ENCODE measurements around the gene NALCN. TPM values are rescaled to one million over a fixed set of nuclear protein-coding genes. Genes with fewer than 3 reads are reported as not detected.

Gene NALCN
- total and polyA plus RNA-seq, 2 of the 8 experiments (the other 6 are each of a cell fraction or from before 2014, with no cell fraction given): 0.26 to 0.54 TPM

DNA sequence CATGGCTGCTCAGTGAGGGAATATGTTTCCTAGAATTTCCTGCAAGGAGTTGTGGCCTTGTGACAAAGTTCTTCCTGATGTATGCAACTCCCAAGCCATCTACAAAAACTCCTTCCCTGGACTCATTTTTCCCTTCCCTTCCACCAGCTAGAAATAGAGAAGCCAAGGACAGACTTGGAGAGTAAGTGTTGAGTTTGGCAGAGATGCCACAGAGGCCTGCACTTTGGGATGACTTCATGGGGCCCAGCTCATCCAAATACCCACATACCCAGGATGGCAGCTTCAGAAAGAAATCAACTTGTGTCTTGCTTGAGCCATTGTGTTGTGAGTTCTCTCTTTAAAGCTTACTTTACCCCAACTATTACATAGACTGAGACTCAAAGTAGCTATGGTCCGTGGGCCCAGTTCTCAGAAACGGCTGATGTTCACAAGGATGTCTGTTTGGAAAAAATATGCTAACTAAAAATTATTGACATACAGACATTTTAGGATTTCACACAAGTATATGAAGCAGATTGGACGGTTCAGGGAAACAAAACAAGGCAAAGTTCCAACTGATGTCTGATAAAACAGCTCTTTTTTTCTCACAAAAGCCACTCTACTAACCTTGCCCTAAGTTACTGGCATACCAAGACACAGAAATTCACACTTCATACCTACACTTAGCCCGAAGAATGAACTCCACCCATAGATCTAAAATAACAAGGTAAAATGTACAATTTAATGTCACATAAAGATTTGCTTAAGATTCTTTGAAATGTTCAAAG is 107.9 kb downstream of the NALCN start:
- Histone ChIP-seq H2AFZ (ENCODE audit: low read length) (no peak overlapping the region), H3K4ac (replicated peaks; ENCODE audit: insufficient read length, low read depth, low read length) (no peak overlapping the region), H3K36me3 (ENCODE audit: control insufficient read depth in 2 of 4, insufficient read depth in 4 of 4, low read length in 3 of 4) (no peaks in the 10 kb centered on the region), H3K56ac (replicated peaks; ENCODE audit: insufficient read length, low read depth, low read length) (no peak overlapping the region), H3K4me3 (ENCODE audit: extremely low read depth in 1 of 4, insufficient read depth in 2 of 4, low read depth in 3 of 4, low read length in 4 of 4) (no peak overlapping the region), H3K27me3 (replicated peaks in 1 of 4; ENCODE audit: control insufficient read depth in 3 of 4, extremely low read depth in 1 of 4, insufficient read depth in 3 of 4, low read length in 3 of 4) (no peaks in the 10 kb centered on the region), H3K14ac (ENCODE audit: insufficient read length) (no peak overlapping the region), H3K23me2 (ENCODE audit: low read depth, low read length) (no peaks in the 10 kb centered on the region), H4K91ac (replicated peaks; ENCODE audit: insufficient read length, low read length) (no peak overlapping the region), H2BK12ac (ENCODE audit: low read depth, low read length) (no peak overlapping the region), H3K23ac (ENCODE audit: insufficient read length) (no peak overlapping the region), H3K79me1 (ENCODE audit: low read depth, low read length) (no peaks in the 10 kb centered on the region), H2BK5ac (ENCODE audit: low read depth, low read length) (no peak overlapping the region), H4K8ac (ENCODE audit: extremely low read depth, insufficient read depth, low read length) (no peak overlapping the region), H2BK120ac (replicated peaks; ENCODE audit: low read depth, low read length) (no peak overlapping the region), H2BK20ac (ENCODE audit: low read length) (no peak overlapping the region), H4K20me1 (replicated peaks in 1 of 2; ENCODE audit: control insufficient read depth in 1 of 2, insufficient read depth in 2 of 2, low read length in 2 of 2) (no peaks in the 10 kb centered on the region), H4K5ac (ENCODE audit: insufficient read length, low read depth, low read length) (no peak overlapping the region), H3K18ac (ENCODE audit: extremely low read depth, low read length) (no peak overlapping the region), H3K4me2 (ENCODE audit: insufficient read depth in 1 of 2, low read depth in 2 of 2, low read length in 2 of 2) (no peak overlapping the region), H3K9ac (replicated peaks in 1 of 4; ENCODE audit: extremely low read depth in 1 of 4, low read depth in 3 of 4, low read length in 3 of 4) (no peak overlapping the region), H3K27ac (ENCODE audit: low read depth, low read length) (no peak overlapping the region), H3K79me2 (ENCODE audit: control insufficient read depth in 1 of 2, insufficient read depth in 2 of 2, low read length in 2 of 2) (no peaks in the 10 kb centered on the region), H3K9me3 (ENCODE audit: insufficient read depth in 2 of 2, low read depth in 1 of 2, low read length in 1 of 2) (no peaks in the 10 kb centered on the region), H2BK15ac (ENCODE audit: low read length) (no peak overlapping the region), H3K4me1 (replicated peaks in 1 of 4; ENCODE audit: control insufficient read depth in 3 of 4, insufficient read depth in 4 of 4, low read length in 3 of 4) (no peaks in the 10 kb centered on the region), H2AK5ac (ENCODE audit: low read depth, low read length) (no peak overlapping the region)
- CTCF ChIA-PET (ENCODE audit: partially characterized antibody): interaction anchor here (0.7 kb wide), 1 partner anchor 11 kb away, joined by 3 read pairs; no protein-coding TSS in a partner anchor
- TF ChIP-seq FOSL1 (IDR thresholded peaks at IDR 0.05; ENCODE audit: insufficient read depth, low read depth, low read length) (no peak), RFX5 (IDR thresholded peaks at IDR 0.05; ENCODE audit: borderline replicate concordance, low read depth, low read length) (no peak), CREB1 (IDR thresholded peaks at IDR 0.05) (no peak), CTCF (IDR thresholded peaks at IDR 0.05; ENCODE audit: control extremely low read depth in 1 of 3, insufficient read depth in 1 of 3, low read depth in 1 of 3, low read length in 3 of 3) (no peak), GABPA (IDR thresholded peaks at IDR 0.05; ENCODE audit: borderline replicate concordance, insufficient read depth, low read length) (no peak)
- POLR2A ChIA-PET (ENCODE audit: partially characterized antibody): no interaction called here
- WGBS, 2 experiments (ENCODE audit: extremely low coverage in 1 of 2, insufficient coverage in 1 of 2, insufficient read length in 1 of 2, insufficient replicate concordance in 2 of 2, low coverage in 1 of 2, low lambda C conversion rate in 2 of 2, missing lambda C conversion rate in 1 of 2): 88% methylated on average over 4 of the region's 4 CpGs; no CpG with 5 or more reads in 1 of the 2 experiments
- FAIRE-seq (no peak), DNase-seq (ENCODE audit: low read depth in 1 of 2, low spot score in 2 of 2) (no peak)

All from H1 (cell line).